HEK293 (cell line): ENCODE data around the gene C1orf74.

Experiments
- FEZF1 ChIP-seq: fragments of 450-650 bp; formaldehyde crosslinking; IDR thresholded peaks from 2 replicates; pipeline ENCODE4 v1.5.1; 2016; ENCODE audit warnings: missing biosample characterization, missing genetic modification characterization
- GFI1B ChIP-seq: fragments of 450-650 bp; formaldehyde crosslinking; IDR thresholded peaks from 2 replicates; pipeline ENCODE4 v1.5.1; 2016; ENCODE audit warnings: missing biosample characterization, missing genetic modification characterization
- KLF1 ChIP-seq: fragments of 450-650 bp; formaldehyde crosslinking; IDR thresholded peaks from 2 replicates; pipeline ENCODE4 v1.5.1; 2016; ENCODE audit warnings: missing biosample characterization, missing genetic modification characterization
- KLF9 ChIP-seq: fragments of 450-650 bp; formaldehyde crosslinking; IDR thresholded peaks from 2 replicates; pipeline ENCODE4 v1.5.1; 2016; ENCODE audit warnings: missing biosample characterization, missing genetic modification characterization, low read depth
- PRDM1 ChIP-seq: fragments of 450-650 bp; formaldehyde crosslinking; IDR thresholded peaks from 2 replicates; pipeline ENCODE4; 2016; ENCODE audit warnings: missing biosample characterization, missing genetic modification characterization
- SP3 ChIP-seq: fragments of 450-650 bp; formaldehyde crosslinking; IDR thresholded peaks from 2 replicates; pipeline ENCODE4 v1.5.1; 2016; ENCODE audit warnings: missing biosample characterization, missing genetic modification characterization
- ZBTB8A ChIP-seq: fragments of 450-650 bp; formaldehyde crosslinking; IDR thresholded peaks from 2 replicates; pipeline ENCODE4 v1.5.1; 2016; ENCODE audit warnings: missing biosample characterization, missing genetic modification characterization
- ZFHX2 ChIP-seq: fragments of 450-650 bp; formaldehyde crosslinking; conservative IDR thresholded peaks from 2 replicates; pipeline ENCODE4 v1.5.1; 2016; ENCODE audit warnings: missing biosample characterization, missing genetic modification characterization
- ZFP3 ChIP-seq: fragments of 450-650 bp; formaldehyde crosslinking; IDR thresholded peaks from 2 replicates; pipeline ENCODE4 v1.5.1; 2016; ENCODE audit warnings: low read depth, missing biosample characterization, missing genetic modification characterization
- ZFP37 ChIP-seq: fragments of 450-650 bp; formaldehyde crosslinking; IDR thresholded peaks from 2 replicates; pipeline ENCODE4 v1.5.1; 2016; ENCODE audit warnings: missing biosample characterization, missing genetic modification characterization
- ZNF146 ChIP-seq: fragments of 450-650 bp; formaldehyde crosslinking; IDR thresholded peaks from 2 replicates; pipeline ENCODE4 v1.5.1; 2016; ENCODE audit warnings: missing biosample characterization, missing genetic modification characterization
- ZNF24 ChIP-seq: fragments of 450-650 bp; formaldehyde crosslinking; IDR thresholded peaks from 2 replicates; pipeline ENCODE4 v1.5.1; 2016; ENCODE audit warnings: missing biosample characterization, missing genetic modification characterization
- ZNF48 ChIP-seq: fragments of 450-650 bp; formaldehyde crosslinking; IDR thresholded peaks from 2 replicates; pipeline ENCODE4 v1.5.1; 2016; ENCODE audit warnings: missing biosample characterization, missing genetic modification characterization
- ZNF626 ChIP-seq: fragments of 450-650 bp; sonication (Bioruptor Pico); formaldehyde crosslinking; IDR thresholded peaks from 2 replicates; pipeline ENCODE4 v1.5.1; 2018; ENCODE audit warnings: missing biosample characterization, missing genetic modification characterization, inconsistent platforms
- ZNF629 ChIP-seq: fragments of 450-650 bp; formaldehyde crosslinking; IDR thresholded peaks from 2 replicates; pipeline ENCODE4 v1.5.1; 2017; ENCODE audit warnings: missing biosample characterization, missing genetic modification characterization
- ZNF660 ChIP-seq: fragments of 450-650 bp; IDR thresholded peaks from 2 replicates; pipeline ENCODE4 v1.5.1; 2018; ENCODE audit warnings: missing biosample characterization, mild to moderate bottlenecking, missing genetic modification characterization
- ZSCAN30 ChIP-seq: fragments of 450-650 bp; IDR thresholded peaks from 2 replicates; pipeline ENCODE4 v1.5.1; 2018; ENCODE audit warnings: missing biosample characterization, mild to moderate bottlenecking, missing genetic modification characterization, moderate library complexity
- TF ChIP-seq, protein P1 (sequence below): fragments of 450-650 bp; formaldehyde crosslinking; IDR thresholded peaks from 2 replicates; pipeline ENCODE4 v1.5.1; 2016; ENCODE audit warnings: missing biosample characterization, missing genetic modification characterization
- TF ChIP-seq, protein P2 (sequence below): fragments of 450-650 bp; formaldehyde crosslinking; IDR thresholded peaks from 2 replicates; pipeline ENCODE4 v1.5.1; 2016; ENCODE audit warnings: missing biosample characterization, missing genetic modification characterization
- TF ChIP-seq, protein P3 (sequence below): fragments of 450-650 bp; formaldehyde crosslinking; optimal IDR thresholded peaks from 2 replicates; pipeline ENCODE3; 2016; ENCODE audit warnings: missing biosample characterization, mild to moderate bottlenecking, missing genetic modification characterization
- TF ChIP-seq, protein P4 (sequence below): IDR thresholded peaks from 2 replicates; pipeline ENCODE4 v1.6.1; 2011; ENCODE audit warnings: mild to moderate bottlenecking, low read depth, low read length, borderline replicate concordance
- TF ChIP-seq, protein P5 (sequence below): fragments of 450-650 bp; formaldehyde crosslinking; IDR thresholded peaks from 2 replicates; pipeline ENCODE4 v1.5.1; 2016; ENCODE audit warnings: missing biosample characterization, missing genetic modification characterization
- TF ChIP-seq, protein P6 (sequence below): fragments of 450-650 bp; formaldehyde crosslinking; IDR thresholded peaks from 2 replicates; pipeline ENCODE4 v1.5.1; 2016; ENCODE audit warnings: missing biosample characterization, missing genetic modification characterization
- TF ChIP-seq, protein P7 (sequence below): fragments of 450-650 bp; formaldehyde crosslinking; IDR thresholded peaks from 2 replicates; pipeline ENCODE4 v1.5.1; 2017; ENCODE audit warnings: missing biosample characterization, missing genetic modification characterization
- TF ChIP-seq, protein P8 (sequence below): fragments of 450-650 bp; formaldehyde crosslinking; IDR thresholded peaks from 2 replicates; pipeline ENCODE4 v1.5.1; 2016; ENCODE audit warnings: missing biosample characterization, missing genetic modification characterization

C1orf74 gene

DNA sequence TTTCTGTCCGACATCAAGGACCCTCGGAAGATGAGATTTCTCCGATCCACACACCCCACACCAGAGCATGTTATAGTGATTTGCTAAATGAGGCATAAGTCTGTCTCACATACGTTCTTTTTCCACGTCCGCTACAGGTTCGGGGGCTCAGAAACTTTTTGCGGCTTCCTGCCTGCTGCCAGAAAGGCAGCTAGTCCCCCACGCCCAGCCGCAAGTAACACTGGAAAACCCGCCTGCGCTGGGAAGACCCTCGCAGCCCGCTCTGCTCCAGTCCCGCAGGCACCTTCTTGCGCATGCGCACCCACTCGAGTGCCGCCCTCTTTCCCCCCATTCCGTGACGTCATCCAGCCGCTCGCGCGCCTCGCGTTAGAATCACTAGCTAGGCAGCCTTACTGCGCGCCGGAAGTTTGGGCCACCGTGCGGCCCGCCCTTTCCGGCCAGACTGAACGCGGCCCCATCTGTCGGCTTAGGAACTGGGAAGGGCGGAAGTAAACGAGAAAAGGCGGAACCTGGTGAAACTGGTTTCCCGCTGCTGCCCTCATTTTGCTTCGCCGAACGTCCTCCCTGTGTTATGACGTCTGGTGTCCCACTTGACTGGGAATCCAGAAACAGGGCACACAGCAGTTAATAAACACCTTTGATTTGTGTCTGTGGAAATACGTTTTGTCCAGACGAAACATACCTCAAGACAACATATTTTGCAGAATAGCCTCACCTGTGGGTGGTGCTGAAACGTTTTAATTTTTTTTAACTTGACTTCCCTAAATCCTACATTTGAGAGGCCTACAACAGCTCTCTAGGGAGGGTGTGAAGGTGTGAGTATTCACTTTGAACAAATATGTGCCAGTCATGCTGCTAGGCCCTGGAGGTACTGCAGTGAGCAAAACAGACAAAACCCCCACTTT lies at the start of gene C1orf74 (continued):
- TF ChIP-seq, protein P1, sequence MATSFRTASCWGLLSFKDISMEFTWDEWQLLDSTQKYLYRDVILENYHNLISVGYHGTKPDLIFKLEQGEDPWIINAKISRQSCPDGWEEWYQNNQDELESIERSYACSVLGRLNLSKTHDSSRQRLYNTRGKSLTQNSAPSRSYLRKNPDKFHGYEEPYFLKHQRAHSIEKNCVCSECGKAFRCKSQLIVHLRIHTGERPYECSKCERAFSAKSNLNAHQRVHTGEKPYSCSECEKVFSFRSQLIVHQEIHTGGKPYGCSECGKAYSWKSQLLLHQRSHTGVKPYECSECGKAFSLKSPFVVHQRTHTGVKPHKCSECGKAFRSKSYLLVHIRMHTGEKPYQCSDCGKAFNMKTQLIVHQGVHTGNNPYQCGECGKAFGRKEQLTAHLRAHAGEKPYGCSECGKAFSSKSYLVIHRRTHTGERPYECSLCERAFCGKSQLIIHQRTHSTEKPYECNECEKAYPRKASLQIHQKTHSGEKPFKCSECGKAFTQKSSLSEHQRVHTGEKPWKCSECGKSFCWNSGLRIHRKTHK (tag by site-specific recombination): no peak
- TF ChIP-seq, protein P2, sequence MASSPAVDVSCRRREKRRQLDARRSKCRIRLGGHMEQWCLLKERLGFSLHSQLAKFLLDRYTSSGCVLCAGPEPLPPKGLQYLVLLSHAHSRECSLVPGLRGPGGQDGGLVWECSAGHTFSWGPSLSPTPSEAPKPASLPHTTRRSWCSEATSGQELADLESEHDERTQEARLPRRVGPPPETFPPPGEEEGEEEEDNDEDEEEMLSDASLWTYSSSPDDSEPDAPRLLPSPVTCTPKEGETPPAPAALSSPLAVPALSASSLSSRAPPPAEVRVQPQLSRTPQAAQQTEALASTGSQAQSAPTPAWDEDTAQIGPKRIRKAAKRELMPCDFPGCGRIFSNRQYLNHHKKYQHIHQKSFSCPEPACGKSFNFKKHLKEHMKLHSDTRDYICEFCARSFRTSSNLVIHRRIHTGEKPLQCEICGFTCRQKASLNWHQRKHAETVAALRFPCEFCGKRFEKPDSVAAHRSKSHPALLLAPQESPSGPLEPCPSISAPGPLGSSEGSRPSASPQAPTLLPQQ (tag by site-specific recombination): peak; percentile 59; the same call in 1 of the 2 replicates
- TF ChIP-seq, protein P3, sequence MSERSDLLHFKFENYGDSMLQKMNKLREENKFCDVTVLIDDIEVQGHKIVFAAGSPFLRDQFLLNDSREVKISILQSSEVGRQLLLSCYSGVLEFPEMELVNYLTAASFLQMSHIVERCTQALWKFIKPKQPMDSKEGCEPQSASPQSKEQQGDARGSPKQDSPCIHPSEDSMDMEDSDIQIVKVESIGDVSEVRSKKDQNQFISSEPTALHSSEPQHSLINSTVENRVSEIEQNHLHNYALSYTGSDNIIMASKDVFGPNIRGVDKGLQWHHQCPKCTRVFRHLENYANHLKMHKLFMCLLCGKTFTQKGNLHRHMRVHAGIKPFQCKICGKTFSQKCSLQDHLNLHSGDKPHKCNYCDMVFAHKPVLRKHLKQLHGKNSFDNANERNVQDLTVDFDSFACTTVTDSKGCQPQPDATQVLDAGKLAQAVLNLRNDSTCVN (tag by site-specific recombination): peak; percentile 85
- TF ChIP-seq ZFHX2: peak; percentile 36
- 0 out of 2 replicates have a peak, but pooled peaks have one; percentile 36 for TF ChIP-seq ZNF24
- no peak for TF ChIP-seq ZNF48
- TF ChIP-seq ZSCAN30 (tag by site-specific recombination): peak; percentile 69; the same call in 1 of the 2 replicates
- TF ChIP-seq KLF9: peak; percentile 82
- TF ChIP-seq ZNF626 (tag by site-specific recombination): 0 out of 2 replicates have a peak, but pooled peaks have one; percentile 45
- TF ChIP-seq ZFP37: peak; percentile 55; the same call in 1 of the 2 replicates
- peak; percentile 17; the same call in 1 of the 2 replicates for TF ChIP-seq PRDM1 (tag by site-specific recombination)
- TF ChIP-seq, protein P4, sequence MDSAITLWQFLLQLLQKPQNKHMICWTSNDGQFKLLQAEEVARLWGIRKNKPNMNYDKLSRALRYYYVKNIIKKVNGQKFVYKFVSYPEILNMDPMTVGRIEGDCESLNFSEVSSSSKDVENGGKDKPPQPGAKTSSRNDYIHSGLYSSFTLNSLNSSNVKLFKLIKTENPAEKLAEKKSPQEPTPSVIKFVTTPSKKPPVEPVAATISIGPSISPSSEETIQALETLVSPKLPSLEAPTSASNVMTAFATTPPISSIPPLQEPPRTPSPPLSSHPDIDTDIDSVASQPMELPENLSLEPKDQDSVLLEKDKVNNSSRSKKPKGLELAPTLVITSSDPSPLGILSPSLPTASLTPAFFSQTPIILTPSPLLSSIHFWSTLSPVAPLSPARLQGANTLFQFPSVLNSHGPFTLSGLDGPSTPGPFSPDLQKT: no peak
- TF ChIP-seq SP3 (tag by site-specific recombination): peak; percentile 87
- TF ChIP-seq, protein P5, sequence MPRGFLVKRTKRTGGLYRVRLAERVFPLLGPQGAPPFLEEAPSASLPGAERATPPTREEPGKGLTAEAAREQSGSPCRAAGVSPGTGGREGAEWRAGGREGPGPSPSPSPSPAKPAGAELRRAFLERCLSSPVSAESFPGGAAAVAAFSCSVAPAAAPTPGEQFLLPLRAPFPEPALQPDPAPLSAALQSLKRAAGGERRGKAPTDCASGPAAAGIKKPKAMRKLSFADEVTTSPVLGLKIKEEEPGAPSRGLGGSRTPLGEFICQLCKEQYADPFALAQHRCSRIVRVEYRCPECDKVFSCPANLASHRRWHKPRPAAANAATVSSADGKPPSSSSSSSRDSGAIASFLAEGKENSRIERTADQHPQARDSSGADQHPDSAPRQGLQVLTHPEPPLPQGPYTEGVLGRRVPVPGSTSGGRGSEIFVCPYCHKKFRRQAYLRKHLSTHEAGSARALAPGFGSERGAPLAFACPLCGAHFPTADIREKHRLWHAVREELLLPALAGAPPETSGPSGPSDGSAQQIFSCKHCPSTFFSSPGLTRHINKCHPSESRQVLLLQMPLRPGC (tag by site-specific recombination): no peak
- TF ChIP-seq, protein P6, sequence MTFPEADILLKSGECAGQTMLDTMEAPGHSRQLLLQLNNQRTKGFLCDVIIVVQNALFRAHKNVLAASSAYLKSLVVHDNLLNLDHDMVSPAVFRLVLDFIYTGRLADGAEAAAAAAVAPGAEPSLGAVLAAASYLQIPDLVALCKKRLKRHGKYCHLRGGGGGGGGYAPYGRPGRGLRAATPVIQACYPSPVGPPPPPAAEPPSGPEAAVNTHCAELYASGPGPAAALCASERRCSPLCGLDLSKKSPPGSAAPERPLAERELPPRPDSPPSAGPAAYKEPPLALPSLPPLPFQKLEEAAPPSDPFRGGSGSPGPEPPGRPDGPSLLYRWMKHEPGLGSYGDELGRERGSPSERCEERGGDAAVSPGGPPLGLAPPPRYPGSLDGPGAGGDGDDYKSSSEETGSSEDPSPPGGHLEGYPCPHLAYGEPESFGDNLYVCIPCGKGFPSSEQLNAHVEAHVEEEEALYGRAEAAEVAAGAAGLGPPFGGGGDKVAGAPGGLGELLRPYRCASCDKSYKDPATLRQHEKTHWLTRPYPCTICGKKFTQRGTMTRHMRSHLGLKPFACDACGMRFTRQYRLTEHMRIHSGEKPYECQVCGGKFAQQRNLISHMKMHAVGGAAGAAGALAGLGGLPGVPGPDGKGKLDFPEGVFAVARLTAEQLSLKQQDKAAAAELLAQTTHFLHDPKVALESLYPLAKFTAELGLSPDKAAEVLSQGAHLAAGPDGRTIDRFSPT (tag by site-specific recombination): no peak
- TF ChIP-seq FEZF1 (tag by site-specific recombination): no peak
- TF ChIP-seq ZNF146: no peak
- TF ChIP-seq, protein P7, sequence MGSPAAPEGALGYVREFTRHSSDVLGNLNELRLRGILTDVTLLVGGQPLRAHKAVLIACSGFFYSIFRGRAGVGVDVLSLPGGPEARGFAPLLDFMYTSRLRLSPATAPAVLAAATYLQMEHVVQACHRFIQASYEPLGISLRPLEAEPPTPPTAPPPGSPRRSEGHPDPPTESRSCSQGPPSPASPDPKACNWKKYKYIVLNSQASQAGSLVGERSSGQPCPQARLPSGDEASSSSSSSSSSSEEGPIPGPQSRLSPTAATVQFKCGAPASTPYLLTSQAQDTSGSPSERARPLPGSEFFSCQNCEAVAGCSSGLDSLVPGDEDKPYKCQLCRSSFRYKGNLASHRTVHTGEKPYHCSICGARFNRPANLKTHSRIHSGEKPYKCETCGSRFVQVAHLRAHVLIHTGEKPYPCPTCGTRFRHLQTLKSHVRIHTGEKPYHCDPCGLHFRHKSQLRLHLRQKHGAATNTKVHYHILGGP (tag by site-specific recombination): no peak
- TF ChIP-seq, protein P8, sequence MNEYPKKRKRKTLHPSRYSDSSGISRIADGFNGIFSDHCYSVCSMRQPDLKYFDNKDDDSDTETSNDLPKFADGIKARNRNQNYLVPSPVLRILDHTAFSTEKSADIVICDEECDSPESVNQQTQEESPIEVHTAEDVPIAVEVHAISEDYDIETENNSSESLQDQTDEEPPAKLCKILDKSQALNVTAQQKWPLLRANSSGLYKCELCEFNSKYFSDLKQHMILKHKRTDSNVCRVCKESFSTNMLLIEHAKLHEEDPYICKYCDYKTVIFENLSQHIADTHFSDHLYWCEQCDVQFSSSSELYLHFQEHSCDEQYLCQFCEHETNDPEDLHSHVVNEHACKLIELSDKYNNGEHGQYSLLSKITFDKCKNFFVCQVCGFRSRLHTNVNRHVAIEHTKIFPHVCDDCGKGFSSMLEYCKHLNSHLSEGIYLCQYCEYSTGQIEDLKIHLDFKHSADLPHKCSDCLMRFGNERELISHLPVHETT (tag by site-specific recombination): peak; percentile 67; the same call in 1 of the 2 replicates
- peak; percentile 80 for TF ChIP-seq KLF1 (tag by site-specific recombination)
- no peak for TF ChIP-seq ZFP3 (tag by site-specific recombination)
- peak; percentile 38 for TF ChIP-seq ZNF660 (tag by site-specific recombination)
- TF ChIP-seq ZNF629: peak; percentile 99
- TF ChIP-seq GFI1B (tag by site-specific recombination): no peak
- peak; percentile 52 for TF ChIP-seq ZBTB8A (tag by site-specific recombination)
